Upper lobe of left lung (tissue), 4 donors: ENCODE results near the gene ACE2.

ENCODE experiments used
- EP300 ChIP-seq, 4 donors: sonication (generic); formaldehyde crosslinking; IDR thresholded peaks; one replicate each; pipeline ENCODE4 v1.5.1; 2017; ENCODE audit warnings: antibody characterized with exemption in 4 of 4, control low read depth in 2 of 4
- POLR2A ChIP-seq, 4 donors: fragments of 450-650 bp; IDR thresholded peaks; one replicate each; pipeline ENCODE4 v1.5.1; 2016 to 2017; ENCODE audit warnings: antibody characterized with exemption in 4 of 4, mild to moderate bottlenecking in 2 of 4
- POLR2AphosphoS5 ChIP-seq, 2 donors: sonication (generic); formaldehyde crosslinking; IDR thresholded peaks; one replicate each; pipeline ENCODE4 v1.5.1; 2017; ENCODE audit warnings: antibody characterized with exemption in 2 of 2
- TF ChIP-seq, protein P1 (sequence below), 6 experiments: fragments of 450-650 bp in 4 of 6; fragments of 200-600 bp in 2 of 6; sonication (generic) in 2 of 6; IDR thresholded peaks; one replicate each; pipeline ENCODE4 v1.5.1; 2016 to 2019; ENCODE audit warnings: antibody characterized with exemption in 6 of 6

DNA sequence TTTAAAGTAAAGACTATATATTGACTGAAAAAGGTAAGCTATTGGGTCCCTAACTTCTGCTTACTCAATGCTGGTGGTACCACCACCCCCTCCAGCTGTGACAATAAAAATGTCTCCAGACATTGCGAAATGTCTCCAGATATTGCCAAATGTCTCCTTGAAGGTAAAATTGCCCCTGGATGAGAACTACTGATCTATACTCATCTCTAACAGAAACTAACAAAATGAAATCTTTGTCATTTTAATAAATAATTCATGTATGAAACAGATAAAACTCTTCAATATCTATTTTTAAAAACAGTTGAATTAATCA lies 43.8 kb upstream of the ACE2 start:
- TF ChIP-seq, protein P1, sequence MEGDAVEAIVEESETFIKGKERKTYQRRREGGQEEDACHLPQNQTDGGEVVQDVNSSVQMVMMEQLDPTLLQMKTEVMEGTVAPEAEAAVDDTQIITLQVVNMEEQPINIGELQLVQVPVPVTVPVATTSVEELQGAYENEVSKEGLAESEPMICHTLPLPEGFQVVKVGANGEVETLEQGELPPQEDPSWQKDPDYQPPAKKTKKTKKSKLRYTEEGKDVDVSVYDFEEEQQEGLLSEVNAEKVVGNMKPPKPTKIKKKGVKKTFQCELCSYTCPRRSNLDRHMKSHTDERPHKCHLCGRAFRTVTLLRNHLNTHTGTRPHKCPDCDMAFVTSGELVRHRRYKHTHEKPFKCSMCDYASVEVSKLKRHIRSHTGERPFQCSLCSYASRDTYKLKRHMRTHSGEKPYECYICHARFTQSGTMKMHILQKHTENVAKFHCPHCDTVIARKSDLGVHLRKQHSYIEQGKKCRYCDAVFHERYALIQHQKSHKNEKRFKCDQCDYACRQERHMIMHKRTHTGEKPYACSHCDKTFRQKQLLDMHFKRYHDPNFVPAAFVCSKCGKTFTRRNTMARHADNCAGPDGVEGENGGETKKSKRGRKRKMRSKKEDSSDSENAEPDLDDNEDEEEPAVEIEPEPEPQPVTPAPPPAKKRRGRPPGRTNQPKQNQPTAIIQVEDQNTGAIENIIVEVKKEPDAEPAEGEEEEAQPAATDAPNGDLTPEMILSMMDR (IDR thresholded peaks at IDR 0.05), result no peak
- no peak for TF ChIP-seq POLR2AphosphoS5 (IDR thresholded peaks at IDR 0.05)
- TF ChIP-seq POLR2A (IDR thresholded peaks at IDR 0.05), result no peak
- TF ChIP-seq EP300 (IDR thresholded peaks at IDR 0.05), result no peak
